HG02571 (cell line): Measurements from ENCODE around the gene SLC44A3.

ENCODE experiments used
- ATAC-seq: cut with Tn5 transposase; IDR thresholded peaks from one replicate; pipeline ENCODE4 v1.9.1; 2021; ENCODE audit warnings: mild to moderate bottlenecking, moderate library complexity; ENCODE audit not compliant: unreplicated experiment

Gene SLC44A3

GRCh38 chr1:94905207-94905606, 85.0 kb downstream of the SLC44A3 start:
- no peak for ATAC-seq

GRCh38 chr1:94906382-94906781, 86.2 kb downstream of the SLC44A3 start:
- no peak for ATAC-seq

GRCh38 chr1:94907136-94907535, 87.0 kb downstream of the SLC44A3 start:
- ATAC-seq, result no peak

GRCh38 chr1:94908190-94908589, 88.0 kb downstream of the SLC44A3 start:
- no peak for ATAC-seq

- no peak for ATAC-seq
Measured at GRCh38 chr1:94908965-94909364, 88.8 kb downstream of the SLC44A3 start.

GRCh38 chr1:94909486-94909885, 89.3 kb downstream of the SLC44A3 start:
- ATAC-seq, result no peak

GRCh38 chr1:94912263-94913184, 92.4 kb downstream of the SLC44A3 start:
- no peak for ATAC-seq

GRCh38 chr1:94917251-94917650, 97.1 kb downstream of the SLC44A3 start:
- ATAC-seq, result no peak

- no peak for ATAC-seq
Measured at GRCh38 chr1:94919241-94920030, 99.3 kb downstream of the SLC44A3 start.

- no peak for ATAC-seq
Measured at GRCh38 chr1:94920061-94920460, 99.9 kb downstream of the SLC44A3 start.

- no peak for ATAC-seq
Measured at GRCh38 chr1:94921977-94922376, 101.8 kb downstream of the SLC44A3 start.

GRCh38 chr1:94922761-94923331, 102.7 kb downstream of the SLC44A3 start:
- no peak for ATAC-seq

GRCh38 chr1:94925004-94925403, 104.8 kb downstream of the SLC44A3 start:
- no peak for ATAC-seq

GRCh38 chr1:94925561-94926125, 105.5 kb downstream of the SLC44A3 start:
- no peak for ATAC-seq

GRCh38 chr1:94926126-94926914, 106.2 kb downstream of the SLC44A3 start:
- ATAC-seq, result peak; percentile 24

- ATAC-seq, result peak; percentile 90
Measured at GRCh38 chr1:94926915-94927404, 106.8 kb downstream of the SLC44A3 start, which contains the start of gene CNN3. CNN3 (minus strand) TSS chr1:94927110; CDS start chr1:94926894, 216 bp downstream.

- ATAC-seq, result no peak
Measured at GRCh38 chr1:94927405-94928175, 107.4 kb downstream of the SLC44A3 start.

GRCh38 chr1:94928293-94928939, 108.3 kb downstream of the SLC44A3 start:
- no peak for ATAC-seq
